ENCODE measurements around the gene HS6ST3.
"Not testable (repeated sequence)": the region's sequence is repeated elsewhere in the genome, so short reads cannot be mapped to it uniquely, and the experiment has no call there.

Gene HS6ST3

GRCh38 chr13:96089749-96090239 lies at the start of gene HS6ST3:
Gene HS6ST3 (plus strand): TSS chr13:96090107.
- peak in 52 of 58 donors; percentile 4 to 75 (median 27) for DNase-seq

- no peak for DNase-seq
Observed at GRCh38 chr13:96041326-96042110, 48.4 kb upstream of the HS6ST3 start.

GRCh38 chr13:96044238-96044637 lies 45.7 kb upstream of the HS6ST3 start:
- DNase-seq, result no peak

- DNase-seq, result not testable (repeated sequence)
Observed at GRCh38 chr13:96046449-96047126, 43.3 kb upstream of the HS6ST3 start.

- not testable (repeated sequence) for DNase-seq
Observed at GRCh38 chr13:96050955-96051354, 39.0 kb upstream of the HS6ST3 start.

GRCh38 chr13:96051491-96051890 lies 38.4 kb upstream of the HS6ST3 start:
- DNase-seq, result not testable (repeated sequence)

- not testable (repeated sequence) for DNase-seq
Observed at GRCh38 chr13:96051946-96052345, 38.0 kb upstream of the HS6ST3 start.

- DNase-seq, result peak in 1 of 58 donors; percentile 9
Observed at GRCh38 chr13:96052656-96053002, 37.3 kb upstream of the HS6ST3 start.

GRCh38 chr13:96053003-96053703 lies 36.8 kb upstream of the HS6ST3 start, which contains the start of gene UGGT2:
Gene UGGT2 (minus strand): TSS chr13:96053401. CDS start chr13:96053312, 89 bp downstream.
- DNase-seq, result peak; percentile 22 to 96 (median 85)

- DNase-seq, result peak in 1 of 58 donors; percentile 1
Observed at GRCh38 chr13:96065849-96066248, 24.1 kb upstream of the HS6ST3 start.

- DNase-seq, result no peak
Observed at GRCh38 chr13:96068729-96069128, 21.2 kb upstream of the HS6ST3 start.

- no peak for DNase-seq
Observed at GRCh38 chr13:96071504-96071903, 18.4 kb upstream of the HS6ST3 start.

GRCh38 chr13:96072392-96072791 lies 17.5 kb upstream of the HS6ST3 start:
- DNase-seq, result no peak

- DNase-seq, result no peak
Observed at GRCh38 chr13:96075953-96076543, 13.9 kb upstream of the HS6ST3 start.

GRCh38 chr13:96080676-96081075 lies 9.2 kb upstream of the HS6ST3 start:
- no peak for DNase-seq

- DNase-seq, result no peak
Observed at GRCh38 chr13:96081888-96082287, 8.0 kb upstream of the HS6ST3 start.

- DNase-seq, result no peak
Observed at GRCh38 chr13:96082640-96083039, 7.3 kb upstream of the HS6ST3 start.

GRCh38 chr13:96086736-96087135 lies 3.2 kb upstream of the HS6ST3 start:
- no peak for DNase-seq

- no peak for DNase-seq
Observed at GRCh38 chr13:96089139-96089538, 768 bp upstream of the HS6ST3 start.

- DNase-seq, result peak in 6 of 58 donors; percentile 1 to 30 (median 5)
Observed at GRCh38 chr13:96090240-96091101, 564 bp downstream of the HS6ST3 start.
